ENCODE data around the gene RBM44.
A peak's percentile ranks its signal among the peaks of the same experiment; 100 is the strongest.
"Not testable (repeated sequence)": the region's sequence is repeated elsewhere in the genome, so short reads cannot be mapped to it uniquely, and the experiment has no call there.

The RBM44 gene

GRCh38 chr2:237782181-237782580 is 16.4 kb upstream of the RBM44 start:
- DNase-seq (no peak), ATAC-seq (peak; percentile 19)

- ATAC-seq, DNase-seq: not testable (repeated sequence)
Measured at GRCh38 chr2:237783678-237784077, 14.9 kb upstream of the RBM44 start.

- ATAC-seq (no peak), DNase-seq (no peak)
Measured at GRCh38 chr2:237786936-237787335, 11.6 kb upstream of the RBM44 start.

GRCh38 chr2:237790353-237790752 is 8.2 kb upstream of the RBM44 start:
- ATAC-seq (no peak), DNase-seq (no peak)

GRCh38 chr2:237791977-237792727 is 6.4 kb upstream of the RBM44 start:
- ATAC-seq (no peak), DNase-seq (no peak)

- DNase-seq (no peak), ATAC-seq (no peak)
Measured at GRCh38 chr2:237797253-237797652, 1.3 kb upstream of the RBM44 start.

- ATAC-seq (no peak), DNase-seq (no peak)
Measured at GRCh38 chr2:237799060-237799428, 465 bp downstream of the RBM44 start.

- DNase-seq = no peak
- ATAC-seq = no peak
Measured at GRCh38 chr2:237801466-237801865, 2.9 kb downstream of the RBM44 start.

GRCh38 chr2:237806334-237806733 is 7.8 kb downstream of the RBM44 start:
- no peak for DNase-seq
- ATAC-seq = no peak

GRCh38 chr2:237815637-237816036 is 17.1 kb downstream of the RBM44 start:
- ATAC-seq = no peak
- DNase-seq = no peak

GRCh38 chr2:237816531-237816930 is 18.0 kb downstream of the RBM44 start:
- ATAC-seq = no peak
- DNase-seq = no peak

GRCh38 chr2:237818066-237818473 is 19.5 kb downstream of the RBM44 start:
- ATAC-seq (no peak), DNase-seq (no peak)

- no peak for DNase-seq
Measured at GRCh38 chr2:237819231-237819630, 20.7 kb downstream of the RBM44 start.

GRCh38 chr2:237820421-237820820 is 21.8 kb downstream of the RBM44 start:
- DNase-seq (no peak), ATAC-seq (no peak)

More at GRCh38 chr2:237819231-237819630, 20.7 kb downstream of the RBM44 start:
- ATAC-seq = no peak

GRCh38 chr2:237823544-237823943 is 25.0 kb downstream of the RBM44 start:
- DNase-seq (no peak), ATAC-seq (no peak)

GRCh38 chr2:237824085-237824484 is 25.5 kb downstream of the RBM44 start:
- no peak for DNase-seq
- no peak for ATAC-seq

- ATAC-seq (no peak), DNase-seq (no peak)
Measured at GRCh38 chr2:237827421-237827987, 28.9 kb downstream of the RBM44 start.

- no peak for DNase-seq
- no peak for ATAC-seq
Measured at GRCh38 chr2:237830522-237830921, 31.9 kb downstream of the RBM44 start.

- no peak for ATAC-seq
- DNase-seq = no peak
Measured at GRCh38 chr2:237833546-237833945, 35.0 kb downstream of the RBM44 start.

GRCh38 chr2:237835372-237835771 is 36.8 kb downstream of the RBM44 start:
- DNase-seq (no peak), ATAC-seq (no peak)

GRCh38 chr2:237841051-237841450 is 42.5 kb downstream of the RBM44 start:
- no peak for DNase-seq
- ATAC-seq = no peak

GRCh38 chr2:237848940-237849339 is 50.4 kb downstream of the RBM44 start:
- ATAC-seq, DNase-seq: not testable (repeated sequence)

GRCh38 chr2:237854295-237854694 is 55.7 kb downstream of the RBM44 start:
- ATAC-seq (no peak), DNase-seq (no peak)

GRCh38 chr2:237857791-237858190 is 59.2 kb downstream of the RBM44 start:
- ATAC-seq = no peak

More at GRCh38 chr2:237857791-237858190, 59.2 kb downstream of the RBM44 start:
- DNase-seq = no peak
